OCI-M1 (cell line): ENCODE results near the gene ARHGAP19.
"Not testable (repeated sequence)": the region's sequence is repeated elsewhere in the genome, so short reads cannot be mapped to it uniquely, and the experiment has no call there.

Source experiments
- DNase-seq: peaks from one replicate; lab custom pipeline; 2025; lab: John Stamatoyannopoulos, UW

ARHGAP19 gene

GRCh38 chr10:97279121-97279815 is 13.2 kb downstream of the ARHGAP19 start:
- DNase-seq = no peak

- DNase-seq = peak; percentile 86
These were observed 13.9 kb downstream of the ARHGAP19 start for GRCh38 chr10:97278491-97278989.

- no peak for DNase-seq
These were observed 14.9 kb downstream of the ARHGAP19 start for GRCh38 chr10:97277551-97277950.

GRCh38 chr10:97274828-97275227 is 17.6 kb downstream of the ARHGAP19 start:
- no peak for DNase-seq

- DNase-seq = no peak
These were observed 18.7 kb downstream of the ARHGAP19 start for GRCh38 chr10:97273700-97274099.

GRCh38 chr10:97270523-97271154 is 21.8 kb downstream of the ARHGAP19 start:
- DNase-seq = no peak

- DNase-seq = no peak
These were observed 24.8 kb downstream of the ARHGAP19 start for GRCh38 chr10:97267671-97268070.

- not testable (repeated sequence) for DNase-seq
These were observed 27.3 kb downstream of the ARHGAP19 start for GRCh38 chr10:97265095-97265494.

GRCh38 chr10:97263971-97264370 is 28.5 kb downstream of the ARHGAP19 start:
- no peak for DNase-seq

GRCh38 chr10:97261656-97262055 is 30.8 kb downstream of the ARHGAP19 start:
- no peak for DNase-seq

- no peak for DNase-seq
These were observed 31.3 kb downstream of the ARHGAP19 start for GRCh38 chr10:97261183-97261582.

- DNase-seq = no peak
These were observed 33.3 kb downstream of the ARHGAP19 start for GRCh38 chr10:97259119-97259518.

- DNase-seq = no peak
These were observed 36.1 kb downstream of the ARHGAP19 start for GRCh38 chr10:97256356-97256755.

GRCh38 chr10:97255512-97256293 is 36.7 kb downstream of the ARHGAP19 start:
- no peak for DNase-seq

- DNase-seq = no peak
These were observed 37.7 kb downstream of the ARHGAP19 start for GRCh38 chr10:97254694-97255093.

GRCh38 chr10:97250952-97251351 is 41.5 kb downstream of the ARHGAP19 start:
- no peak for DNase-seq

- no peak for DNase-seq
These were observed 48.6 kb downstream of the ARHGAP19 start for GRCh38 chr10:97243836-97244235.

- DNase-seq = no peak
These were observed 53.6 kb downstream of the ARHGAP19 start for GRCh38 chr10:97238855-97239254.

GRCh38 chr10:97235353-97235752 is 57.1 kb downstream of the ARHGAP19 start:
- DNase-seq = no peak

GRCh38 chr10:97234400-97234799 is 58.0 kb downstream of the ARHGAP19 start:
- DNase-seq = peak; percentile 68

- no peak for DNase-seq
These were observed 62.3 kb downstream of the ARHGAP19 start for GRCh38 chr10:97230146-97230545.

GRCh38 chr10:97229322-97230015 is 63.0 kb downstream of the ARHGAP19 start:
- DNase-seq = no peak
